ENCODE measurements around the gene SNRNP25. TPM values are rescaled to one million over a fixed set of nuclear protein-coding genes. Genes with fewer than 3 reads are reported as not detected.

Gene SNRNP25
- total and polyA plus RNA-seq, 2 of the 8 experiments (the other 6 are each of a cell fraction or from before 2014, with no cell fraction given), result 53.0 to 58.4 TPM

GRCh38 chr16:36336-36984 lies 17.2 kb upstream of the SNRNP25 start:
- H3K36me3 ChIP-seq (ENCODE audit: control insufficient read depth in 2 of 4, insufficient read depth in 4 of 4, low read length in 3 of 4), result peaks cover 0 to 9% (median 3%) of the 10 kb centered on the region in 4 experiments; a peak in 5 of 8 replicates
- 91% methylated on average over 15 of the region's 15 CpGs; no CpG with 5 or more reads in 1 of the 2 experiments for WGBS, 2 experiments (ENCODE audit: extremely low coverage in 1 of 2, insufficient coverage in 1 of 2, insufficient read length in 1 of 2, insufficient replicate concordance in 2 of 2, low coverage in 1 of 2, low lambda C conversion rate in 2 of 2, missing lambda C conversion rate in 1 of 2)
- ChIA-PET POLR2A (ENCODE audit: partially characterized antibody) (interaction anchor here (1.1 to 1.2 kb wide), 2 partner anchors 10 to 17 kb away, joined by 3 to 6 read pairs; partner anchors contain the start of genes POLR3K and SNRNP25), CTCF (ENCODE audit: partially characterized antibody) (interaction anchor here (0.6 kb wide), 1 partner anchor 767 kb away, joined by 3 read pairs; no protein-coding TSS in a partner anchor)
- no peak overlapping the region for H3K14ac ChIP-seq (ENCODE audit: insufficient read length)
- no peaks in the 10 kb centered on the region for H3K27me3 ChIP-seq (replicated peaks in 1 of 4; ENCODE audit: control insufficient read depth in 3 of 4, extremely low read depth in 1 of 4, insufficient read depth in 3 of 4, low read length in 3 of 4)
- no peak overlapping the region for H4K91ac ChIP-seq (replicated peaks; ENCODE audit: insufficient read length, low read length)
- DNase-seq (ENCODE audit: low read depth in 1 of 2, low spot score in 2 of 2) (no peak), FAIRE-seq (no peak)
- H2BK120ac ChIP-seq (replicated peaks; ENCODE audit: low read depth, low read length), result no peak overlapping the region
- H3K9me3 ChIP-seq (ENCODE audit: insufficient read depth in 2 of 2, low read depth in 1 of 2, low read length in 1 of 2), result no peaks in the 10 kb centered on the region
- H3K18ac ChIP-seq (ENCODE audit: extremely low read depth, low read length), result no peak overlapping the region
- H3K56ac ChIP-seq (replicated peaks; ENCODE audit: insufficient read length, low read depth, low read length), result no peak overlapping the region
- no peak overlapping the region for H3K9ac ChIP-seq (replicated peaks in 1 of 4; ENCODE audit: extremely low read depth in 1 of 4, low read depth in 3 of 4, low read length in 3 of 4)
- no peaks in the 10 kb centered on the region for H3K79me1 ChIP-seq (ENCODE audit: low read depth, low read length)
- no peaks in the 10 kb centered on the region for H3K79me2 ChIP-seq (ENCODE audit: control insufficient read depth in 1 of 2, insufficient read depth in 2 of 2, low read length in 2 of 2)
- no peak overlapping the region for H2BK15ac ChIP-seq (ENCODE audit: low read length)
- no peak overlapping the region for H3K23ac ChIP-seq (ENCODE audit: insufficient read length)
- no peak overlapping the region for H2BK5ac ChIP-seq (ENCODE audit: low read depth, low read length)
- H4K20me1 ChIP-seq (replicated peaks in 1 of 2; ENCODE audit: control insufficient read depth in 1 of 2, insufficient read depth in 2 of 2, low read length in 2 of 2), result peaks cover 0 to 11% of the 10 kb centered on the region in 2 experiments
- H2AK5ac ChIP-seq (ENCODE audit: low read depth, low read length), result no peak overlapping the region
- no peak overlapping the region for H3K27ac ChIP-seq (ENCODE audit: low read depth, low read length)
- no peak overlapping the region for H2BK20ac ChIP-seq (ENCODE audit: low read length)
- no peak overlapping the region for H2AFZ ChIP-seq (ENCODE audit: low read length)
- peaks cover 2% of the 10 kb centered on the region; the same call in 1 of the 2 replicates for H3K23me2 ChIP-seq (ENCODE audit: low read depth, low read length)
- no peak overlapping the region for H4K5ac ChIP-seq (ENCODE audit: insufficient read length, low read depth, low read length)
- no peaks in the 10 kb centered on the region; a peak in 1 of 7 replicates for H3K4me1 ChIP-seq (replicated peaks in 1 of 4; ENCODE audit: control insufficient read depth in 3 of 4, insufficient read depth in 4 of 4, low read length in 3 of 4)
- no peak overlapping the region for H3K4me2 ChIP-seq (ENCODE audit: insufficient read depth in 1 of 2, low read depth in 2 of 2, low read length in 2 of 2)
- no peak overlapping the region for H3K4ac ChIP-seq (replicated peaks; ENCODE audit: insufficient read length, low read depth, low read length)
- no peak overlapping the region for H3K4me3 ChIP-seq (ENCODE audit: extremely low read depth in 1 of 4, insufficient read depth in 2 of 4, low read depth in 3 of 4, low read length in 4 of 4)
- no peak overlapping the region for H2BK12ac ChIP-seq (ENCODE audit: low read depth, low read length)
- H4K8ac ChIP-seq (ENCODE audit: extremely low read depth, insufficient read depth, low read length), result no peak overlapping the region
- TF ChIP-seq SAP30 (IDR thresholded peaks at IDR 0.05; ENCODE audit: insufficient read depth, insufficient replicate concordance, low read length), result no peak
- TF ChIP-seq TAF7 (optimal IDR thresholded peaks at IDR 0.05; ENCODE audit: borderline replicate concordance, low read depth, low read length), result no peak
- no peak for TF ChIP-seq CEBPB (IDR thresholded peaks at IDR 0.05; ENCODE audit: low read depth, low read length)
- no peak for TF ChIP-seq EGR1 (IDR thresholded peaks at IDR 0.05; ENCODE audit: borderline replicate concordance, low read depth, low read length)
- TF ChIP-seq KDM5A (IDR thresholded peaks at IDR 0.05; ENCODE audit: low read length), result no peak
- TF ChIP-seq TBP (IDR thresholded peaks at IDR 0.05; ENCODE audit: low read depth, low read length), result no peak
- no peak for TF ChIP-seq E2F6 (IDR thresholded peaks at IDR 0.05)
- no peak for TF ChIP-seq NRF1 (IDR thresholded peaks at IDR 0.05; ENCODE audit: low read depth, low read length)
- no peak for TF ChIP-seq SP2 (IDR thresholded peaks at IDR 0.05; ENCODE audit: low read length)
- no peak for TF ChIP-seq HDAC2 (IDR thresholded peaks at IDR 0.05; ENCODE audit: borderline replicate concordance in 1 of 2, low read depth in 2 of 2, low read length in 2 of 2)
- no peak for TF ChIP-seq CBX5 (IDR thresholded peaks at IDR 0.05; ENCODE audit: low read depth, low read length)
- TF ChIP-seq SRF (IDR thresholded peaks at IDR 0.05; ENCODE audit: low read depth, low read length), result no peak
